NCI-H2107 treated with DMSO at 0.1 percent for 48 hours (cell line): Measurements from ENCODE around the gene DUXB.

ENCODE experiments used
- DNase-seq: peaks from one replicate; lab custom pipeline; 2025; ENCODE audit not compliant: unreplicated experiment; lab: John Stamatoyannopoulos, UW

The DUXB gene

GRCh38 chr16:75701361-75701760, at the start of gene DUXB:
TSS of gene DUXB (minus strand) at chr16:75701461. CDS start at chr16:75701418, 43 bp downstream.
- DNase-seq, result no peak

DNA sequence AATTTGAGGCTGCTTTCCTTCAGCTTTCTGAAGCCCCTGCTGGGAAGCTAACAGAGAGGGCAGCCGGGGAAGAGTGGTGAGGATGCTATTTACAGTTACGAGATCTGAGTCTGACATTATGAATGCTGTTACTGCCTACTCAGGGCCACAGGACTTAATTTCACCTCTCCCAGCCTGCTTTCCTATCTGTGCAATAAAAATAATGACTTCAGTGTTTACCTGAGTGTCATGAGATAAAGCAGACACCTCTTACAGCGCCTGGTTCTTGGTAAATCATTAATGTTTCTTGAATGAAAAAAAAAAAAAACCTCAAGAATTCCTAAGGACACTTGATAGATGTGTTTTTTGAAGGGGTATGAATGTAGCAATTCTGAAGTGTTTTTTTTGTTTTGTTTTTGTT, 49.3 kb upstream of the DUXB start:
- no peak for DNase-seq

DNA sequence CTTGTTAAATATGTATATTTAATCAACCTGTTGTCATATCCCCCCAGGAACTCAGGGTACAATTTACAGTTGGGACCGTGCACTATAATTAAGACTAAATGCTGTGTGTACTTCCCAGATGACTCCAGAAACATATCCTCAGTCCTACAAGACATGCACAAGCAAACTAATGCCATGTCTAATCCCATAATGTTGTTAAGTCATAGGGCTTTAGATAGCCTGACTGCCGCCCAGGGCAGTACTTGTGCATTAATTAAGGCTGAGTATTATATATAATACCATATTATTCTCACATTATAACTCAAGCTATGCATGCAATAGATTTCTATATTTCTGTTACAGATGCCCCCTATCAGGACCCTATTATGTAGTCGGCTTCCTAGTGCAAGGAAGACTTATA, 45.1 kb upstream of the DUXB start:
- DNase-seq, result no peak

GRCh38 chr16:75745823-75746222, 44.6 kb upstream of the DUXB start:
- DNase-seq, result no peak

DNA sequence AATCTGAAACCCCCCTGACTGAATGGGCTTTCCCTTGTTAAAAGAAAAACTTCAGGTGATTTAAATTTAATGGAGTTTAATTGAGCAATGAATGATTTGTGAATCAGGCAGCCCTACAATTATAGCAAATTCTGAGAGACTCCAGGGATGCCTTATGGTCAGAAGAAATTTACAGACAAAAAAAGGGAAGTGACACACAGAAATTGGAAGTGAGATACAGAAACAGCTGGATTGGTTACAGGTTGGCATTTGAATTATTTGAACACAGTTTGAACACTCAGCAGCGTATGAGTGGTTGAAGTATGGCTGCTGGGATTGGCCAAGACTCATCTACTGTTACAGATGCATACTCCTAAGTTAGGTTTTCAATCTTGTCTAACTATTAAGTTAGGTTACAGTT, 44.0 kb upstream of the DUXB start:
- DNase-seq, result no peak

DNA sequence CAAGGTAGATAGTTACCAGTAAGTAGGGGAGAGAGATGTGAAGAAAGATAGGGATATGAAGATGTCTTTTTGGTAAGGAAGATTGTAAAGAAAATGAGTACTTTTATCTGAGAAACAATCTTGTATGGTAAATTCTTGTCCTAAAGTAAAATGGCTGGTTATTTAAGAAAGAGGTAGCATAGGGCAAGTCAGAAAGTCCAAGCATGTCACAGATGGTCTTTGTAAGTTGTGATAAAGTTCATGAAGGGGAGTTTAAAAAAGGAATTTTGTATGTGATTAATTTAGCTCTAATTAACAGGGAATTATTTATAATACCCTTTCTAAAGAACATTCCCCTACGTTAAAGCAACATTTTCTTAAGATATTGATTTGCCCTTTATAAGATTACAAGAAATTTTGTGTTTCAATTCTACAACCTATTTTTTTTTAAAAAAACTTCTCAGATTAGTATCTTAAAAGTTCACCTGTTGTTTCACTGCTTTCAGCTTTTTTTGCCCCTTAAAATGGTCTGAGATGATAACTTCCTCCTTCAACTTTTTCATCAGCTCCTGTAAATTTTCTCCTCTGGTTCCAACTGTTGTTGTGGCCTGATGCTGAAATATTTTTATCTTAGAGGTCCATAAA, 41.3 kb upstream of the DUXB start:
- DNase-seq, result no peak

DNA sequence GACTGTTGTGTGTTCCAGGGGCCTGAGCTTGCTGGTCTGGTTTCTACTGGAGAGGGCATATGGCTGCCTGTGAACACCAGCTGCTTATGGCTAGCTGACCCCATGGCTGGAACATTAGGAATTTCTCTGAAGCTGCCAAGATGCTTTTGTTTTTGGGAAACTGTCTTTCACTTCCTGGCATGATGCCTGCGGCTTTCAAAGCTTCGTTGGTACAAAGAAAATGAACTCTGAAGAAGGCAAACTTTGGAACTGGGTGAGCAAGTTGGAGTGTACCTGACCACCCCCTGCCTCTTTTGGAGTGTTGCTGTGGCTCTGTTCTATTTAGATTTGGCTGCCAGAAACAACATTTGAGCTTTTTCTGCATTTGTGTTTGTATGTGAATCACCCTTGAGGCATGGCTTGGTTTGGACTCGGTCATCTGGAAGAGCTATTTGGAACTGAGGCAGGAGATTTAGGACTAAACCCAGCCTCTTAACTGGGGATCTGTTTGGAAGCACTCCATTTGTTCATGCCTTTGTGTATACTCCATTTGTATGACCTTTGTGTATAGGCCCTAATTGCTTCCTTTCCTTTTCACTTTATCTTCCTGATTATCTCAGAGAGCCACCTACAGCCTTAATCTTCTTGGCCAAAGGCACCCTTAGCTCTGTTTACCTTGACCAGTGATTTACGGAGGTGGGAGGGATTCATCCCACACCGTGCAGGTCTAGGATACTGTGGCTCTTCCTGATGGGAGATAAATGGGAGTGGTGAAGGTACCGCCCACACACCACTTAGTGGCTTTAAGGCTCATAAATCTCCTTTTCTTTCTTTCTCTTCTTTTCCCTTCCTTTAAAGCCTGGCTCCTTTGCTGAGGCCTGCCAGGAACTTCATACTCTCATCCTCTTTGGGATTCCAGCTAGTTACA, 32.3 kb upstream of the DUXB start:
- DNase-seq, result no peak

DNA sequence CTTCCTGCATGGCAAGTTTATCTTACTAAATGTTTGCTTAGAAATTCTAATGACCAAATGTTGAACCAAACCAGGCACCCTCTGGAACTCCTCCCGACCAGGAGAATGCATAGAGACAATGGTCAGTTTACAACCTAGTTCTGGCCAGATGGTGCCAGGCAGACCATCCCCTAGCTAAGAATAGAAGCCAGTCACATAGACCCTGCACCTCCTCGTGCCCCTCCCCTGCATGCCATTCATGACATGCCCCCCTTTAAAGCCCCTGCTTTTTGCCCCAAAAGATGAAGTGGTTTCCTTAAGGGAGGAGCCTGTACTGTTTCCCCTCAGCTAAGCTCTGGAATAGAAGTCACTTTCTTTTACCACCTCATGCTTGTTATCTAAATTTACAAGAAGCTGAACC, 31.6 kb upstream of the DUXB start:
- no peak for DNase-seq

GRCh38 chr16:75727221-75727620, 26.0 kb upstream of the DUXB start:
- no peak for DNase-seq

- DNase-seq, result no peak
These were observed 25.1 kb upstream of the DUXB start, which contains the start of gene CPHXL for GRCh38 chr16:75726390-75726789. TSS of gene CPHXL (minus strand) at chr16:75726490. CDS start at chr16:75726442, 48 bp downstream.

- no peak for DNase-seq
These were observed 17.2 kb upstream of the DUXB start for GRCh38 chr16:75718452-75718851.

DNA sequence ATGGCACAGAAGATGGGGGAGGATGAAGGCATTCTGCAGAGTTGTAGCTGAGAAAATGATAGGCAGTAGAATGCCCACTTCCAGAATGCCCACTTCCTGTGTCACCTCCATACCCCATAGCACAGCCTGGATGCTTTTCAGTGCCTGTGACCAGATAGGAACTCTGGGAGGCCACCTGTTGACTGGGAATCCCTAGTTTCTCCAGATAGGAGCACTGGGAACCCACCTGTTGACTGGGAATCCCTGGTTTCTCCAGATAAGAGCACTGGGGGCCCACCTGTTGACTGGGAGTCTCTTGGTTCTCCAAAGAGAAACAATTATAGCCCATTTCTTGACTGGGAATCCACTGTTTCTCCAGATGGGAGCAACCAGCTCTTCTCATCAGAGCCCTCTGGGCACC, 13.4 kb upstream of the DUXB start:
- DNase-seq, result no peak

- DNase-seq, result no peak
These were observed 9.1 kb upstream of the DUXB start for GRCh38 chr16:75710344-75710743.

DNA sequence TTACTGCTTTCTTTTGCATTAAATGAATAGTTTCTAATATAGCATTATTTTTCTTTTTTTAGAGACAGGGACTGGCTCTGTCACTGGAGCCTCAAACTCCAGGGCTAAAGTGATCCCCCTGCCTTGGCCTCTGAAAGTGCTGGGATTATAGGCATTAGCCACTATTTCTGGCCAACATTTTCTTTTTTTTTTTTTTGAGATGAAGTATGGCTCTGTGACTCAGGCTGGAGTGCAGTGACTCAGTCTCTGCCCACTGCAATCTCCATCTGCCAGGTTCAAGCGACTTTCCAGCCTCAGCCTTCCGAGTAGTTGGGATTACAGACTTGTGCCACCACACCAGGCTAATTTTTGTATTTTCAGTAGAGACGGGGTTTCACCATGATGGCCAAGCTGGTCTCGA, 2.0 kb upstream of the DUXB start:
- no peak for DNase-seq

DNA sequence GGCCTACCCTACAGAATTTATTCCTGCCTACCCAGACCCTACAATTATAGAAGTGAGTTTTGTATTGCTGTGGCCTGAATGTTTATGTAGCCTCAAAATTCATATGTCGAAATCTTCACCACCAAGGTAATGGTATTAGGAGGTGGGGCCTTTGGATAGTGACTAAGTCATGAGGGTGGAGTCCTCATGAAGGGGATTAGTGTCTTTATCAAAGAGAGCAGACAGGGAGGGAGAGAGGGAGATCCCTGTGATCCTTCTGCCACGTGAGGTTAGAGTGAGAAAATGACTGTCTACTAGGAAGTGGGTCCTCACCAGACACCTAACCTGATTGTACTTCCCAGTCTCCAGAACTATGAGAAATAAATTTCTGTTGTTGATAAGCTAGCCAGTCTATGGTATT, 981 bp upstream of the DUXB start:
- DNase-seq, result no peak

GRCh38 chr16:75697571-75697970, 3.7 kb downstream of the DUXB start:
- no peak for DNase-seq

DNA sequence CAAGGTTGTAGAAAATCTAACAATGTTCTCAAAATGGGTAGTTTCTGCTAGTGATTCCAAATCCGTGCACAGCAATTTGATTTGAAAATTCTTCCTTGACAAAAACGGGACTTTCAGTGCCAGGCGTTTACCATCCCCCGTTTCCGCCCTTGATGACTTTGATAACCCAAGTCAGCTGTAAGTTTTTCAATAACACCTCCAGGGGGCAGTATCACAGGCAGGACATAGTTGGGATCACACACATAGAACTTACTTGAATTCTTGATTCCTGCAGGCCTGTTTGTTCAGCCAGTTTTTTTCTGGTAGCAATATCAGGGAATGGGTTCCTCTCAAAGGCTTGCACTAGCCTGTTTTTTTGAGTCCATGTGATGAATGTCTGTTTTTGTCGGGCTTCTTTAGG, 5.6 kb downstream of the DUXB start:
- DNase-seq, result no peak

DNA sequence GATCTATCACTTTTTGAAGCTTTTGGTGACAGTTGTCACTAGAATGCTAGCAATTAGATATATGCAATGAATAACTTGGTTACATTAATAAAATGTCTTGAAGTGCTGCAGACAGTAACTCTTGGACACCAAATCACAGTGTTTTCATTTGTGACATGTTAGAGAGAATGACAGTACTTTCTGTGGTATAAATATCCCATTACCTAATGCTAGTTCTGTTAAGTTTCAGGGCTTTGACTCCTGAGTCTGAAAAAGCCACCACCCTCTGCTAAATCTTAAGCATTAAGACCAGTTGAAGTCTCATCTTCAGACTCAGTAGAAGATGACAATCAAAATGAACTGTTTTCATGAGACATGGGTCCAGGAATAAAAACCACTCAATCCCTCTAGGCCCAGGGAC, 13.9 kb downstream of the DUXB start:
- DNase-seq, result no peak

GRCh38 chr16:75682308-75682707, 19.0 kb downstream of the DUXB start:
- DNase-seq, result no peak

DNA sequence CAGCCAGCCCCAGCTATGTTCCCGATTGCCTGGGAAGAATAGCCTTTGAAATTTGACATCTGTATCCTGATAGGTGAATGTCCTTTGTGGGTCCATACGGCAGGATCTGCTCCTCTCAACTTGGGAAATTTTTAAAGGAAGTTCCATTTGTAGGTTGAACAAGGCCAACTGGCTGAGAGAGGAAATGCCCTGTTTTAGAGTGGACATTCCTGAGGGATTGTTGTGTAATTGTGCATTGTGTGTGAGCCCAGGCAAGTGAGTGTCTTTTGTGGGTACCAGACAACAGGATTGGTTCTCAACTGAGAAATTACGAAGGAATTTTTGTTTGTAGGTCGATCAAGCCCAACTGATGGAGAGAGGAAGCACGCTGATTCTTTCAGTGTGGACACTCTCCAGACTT, 21.9 kb downstream of the DUXB start:
- no peak for DNase-seq

- DNase-seq, result no peak
These were observed 24.4 kb downstream of the DUXB start, which contains the start of gene CPHXL2 for GRCh38 chr16:75676909-75677308. TSS of gene CPHXL2 (minus strand) at chr16:75677009. CDS start at chr16:75676999, 10 bp downstream.

- no peak for DNase-seq
These were observed 33.8 kb downstream of the DUXB start for GRCh38 chr16:75667503-75667902.
